ENCODE results near the gene SPOCK2. TPM values are rescaled to one million over a fixed set of nuclear protein-coding genes. Genes with fewer than 3 reads are reported as not detected.

Gene SPOCK2
- total and polyA plus RNA-seq, 2 of the 13 experiments (the other 11 are each of a cell fraction or from before 2014, with no cell fraction given), result 8.6 to 30.6 TPM

DNA sequence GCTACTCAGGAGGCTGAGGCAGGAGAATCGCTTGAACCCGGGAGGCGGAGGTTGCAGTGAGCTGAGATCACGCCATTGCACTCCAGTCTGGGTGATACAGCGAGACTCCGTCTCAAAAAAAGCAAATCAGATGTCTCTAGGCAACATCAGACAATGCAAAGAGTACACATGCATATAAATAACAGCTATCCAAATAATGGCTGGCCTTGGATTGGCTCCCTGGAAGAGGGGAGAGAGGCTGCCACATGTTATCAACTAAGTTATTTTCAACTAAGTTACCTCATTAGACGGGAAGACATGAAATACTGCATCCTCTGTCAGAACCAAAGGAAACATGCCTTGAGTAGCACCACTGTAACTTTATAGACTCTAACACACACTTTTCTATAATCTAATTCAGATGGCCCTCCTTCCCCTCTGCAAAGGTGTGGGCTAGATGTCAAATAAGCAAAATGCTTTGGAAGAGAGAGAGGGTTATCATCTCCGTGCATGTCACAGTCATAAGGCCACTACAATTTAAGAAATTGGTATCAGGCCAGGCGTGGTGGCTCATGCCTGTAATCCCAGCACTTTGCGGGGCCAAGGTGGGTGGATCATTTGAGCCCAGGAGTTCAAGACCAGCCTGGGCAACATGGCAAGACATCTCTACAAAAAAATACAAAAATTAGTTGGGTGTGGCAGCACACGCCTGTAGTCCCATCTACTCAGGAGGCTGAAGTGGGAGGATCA, 22.5 kb upstream of the SPOCK2 start:
- no peaks in the 10 kb centered on the region for H3K9me3 ChIP-seq (ENCODE audit: low read length)
- H4K20me1 ChIP-seq (ENCODE audit: insufficient read depth, low read length), result no peaks in the 10 kb centered on the region
- FAIRE-seq, result no peak
- no peak overlapping the region for H2AFZ ChIP-seq (ENCODE audit: low read length)
- ATAC-seq, result no peak
- H3K4me3 ChIP-seq (replicated peaks in 1 of 3; ENCODE audit: insufficient read depth in 1 of 3, low read depth in 2 of 3, low read length in 3 of 3), result no peak overlapping the region
- 100% methylated on average over 11 of the region's 11 CpGs for WGBS (ENCODE audit: low lambda C conversion rate)
- peaks cover 33% of the 10 kb centered on the region for H3K4me1 ChIP-seq (ENCODE audit: insufficient read depth, low read length)
- intact Hi-C loops (cut with micrococcal nuclease; ENCODE audit: unreplicated experiment), result no loop called here
- H3K27me3 ChIP-seq (ENCODE audit: control insufficient read depth in 1 of 2, insufficient read depth in 2 of 2, low read length in 2 of 2), result no peaks in the 10 kb centered on the region
- TF ChIP-seq, protein P1, sequence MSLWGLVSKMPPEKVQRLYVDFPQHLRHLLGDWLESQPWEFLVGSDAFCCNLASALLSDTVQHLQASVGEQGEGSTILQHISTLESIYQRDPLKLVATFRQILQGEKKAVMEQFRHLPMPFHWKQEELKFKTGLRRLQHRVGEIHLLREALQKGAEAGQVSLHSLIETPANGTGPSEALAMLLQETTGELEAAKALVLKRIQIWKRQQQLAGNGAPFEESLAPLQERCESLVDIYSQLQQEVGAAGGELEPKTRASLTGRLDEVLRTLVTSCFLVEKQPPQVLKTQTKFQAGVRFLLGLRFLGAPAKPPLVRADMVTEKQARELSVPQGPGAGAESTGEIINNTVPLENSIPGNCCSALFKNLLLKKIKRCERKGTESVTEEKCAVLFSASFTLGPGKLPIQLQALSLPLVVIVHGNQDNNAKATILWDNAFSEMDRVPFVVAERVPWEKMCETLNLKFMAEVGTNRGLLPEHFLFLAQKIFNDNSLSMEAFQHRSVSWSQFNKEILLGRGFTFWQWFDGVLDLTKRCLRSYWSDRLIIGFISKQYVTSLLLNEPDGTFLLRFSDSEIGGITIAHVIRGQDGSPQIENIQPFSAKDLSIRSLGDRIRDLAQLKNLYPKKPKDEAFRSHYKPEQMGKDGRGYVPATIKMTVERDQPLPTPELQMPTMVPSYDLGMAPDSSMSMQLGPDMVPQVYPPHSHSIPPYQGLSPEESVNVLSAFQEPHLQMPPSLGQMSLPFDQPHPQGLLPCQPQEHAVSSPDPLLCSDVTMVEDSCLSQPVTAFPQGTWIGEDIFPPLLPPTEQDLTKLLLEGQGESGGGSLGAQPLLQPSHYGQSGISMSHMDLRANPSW (CRISPR knock-in tag; IDR thresholded peaks at IDR 0.05; ENCODE audit: borderline replicate concordance), result no peak
- TF ChIP-seq EP300 (IDR thresholded peaks at IDR 0.05; ENCODE audit: low read depth in 2 of 2, low read length in 2 of 2) (no peak), EP300 (CRISPR knock-in tag; IDR thresholded peaks at IDR 0.05; ENCODE audit: borderline replicate concordance) (no peak), ZNF543 (CRISPR knock-in tag; IDR thresholded peaks at IDR 0.05) (no peak), PHB2 (IDR thresholded peaks at IDR 0.05; ENCODE audit: partially characterized antibody) (no peak)
- no peak for DNase-seq (ENCODE audit: low spot score)
- H3K4me2 ChIP-seq (ENCODE audit: low read depth, low read length), result no peak overlapping the region
- no peak overlapping the region for H3K9ac ChIP-seq (ENCODE audit: insufficient read depth, low read depth, low read length)
- H3K79me2 ChIP-seq (ENCODE audit: insufficient read depth, low read length), result no peaks in the 10 kb centered on the region
- H3K27ac ChIP-seq (ENCODE audit: extremely low read length, insufficient read depth, low read length), result no peak overlapping the region
- POLR2A ChIA-PET, result no interaction called here
- H3K36me3 ChIP-seq (replicated peaks in 1 of 2; ENCODE audit: control insufficient read depth in 1 of 2, insufficient read depth in 2 of 2, low read length in 2 of 2), result no peaks in the 10 kb centered on the region; a peak in 1 of 5 replicates
- CTCF ChIA-PET (ENCODE audit: low intra/inter-chr PET ratio, low total read pairs), result no interaction called here
- in situ Hi-C loops (cut with HindIII; ENCODE audit: extremely low pct_ligation_motif_present, low pct_unique_long_range_greater_than_20kb), result no loop called here
- BruUV-seq (replicated peaks), result no TSS peak

All from HepG2 (cell line).